Upper lobe of left lung (tissue), 6 donors: ENCODE data around the gene ZNF367. TPM values are rescaled to one million over a fixed set of nuclear protein-coding genes. Genes with fewer than 3 reads are reported as not detected.

Experiments
- ATAC-seq, 2 donors: fragments of 200-7000 bp; cut with Tn5 transposase; one replicate each; pipeline ENCODE4 v1.9.1; 2022; ENCODE audit warnings: mild to moderate bottlenecking in 2 of 2, moderate library complexity in 2 of 2; ENCODE audit not compliant: low FRiP score in 2 of 2
- DNase-seq, 2 donors: peaks; one replicate each; pipeline ENCODE4 v3.0.0-alpha.2; 2019 to 2020
- H3K27ac ChIP-seq, 4 donors: fragments of 200-600 bp; sonication (generic); one replicate each; pipeline ENCODE4 v1.5.1; 2016 to 2019
- H3K27me3 ChIP-seq, 4 donors: fragments of 200-600 bp; sonication (generic); one replicate each; pipeline ENCODE4 v1.5.1; 2017 to 2019
- H3K36me3 ChIP-seq, 4 donors: fragments of 200-600 bp; sonication (generic); one replicate each; pipeline ENCODE4 v1.5.1; 2016 to 2019
- H3K4me1 ChIP-seq, 4 donors: fragments of 200-600 bp; sonication (generic); one replicate each; pipeline ENCODE4 v1.5.1; 2018 to 2019
- H3K4me3 ChIP-seq, 4 donors: fragments of 200-600 bp; sonication (generic); one replicate each; pipeline ENCODE4 v1.5.1; 2017 to 2019; ENCODE audit warnings: mild to moderate bottlenecking in 2 of 4, moderate library complexity in 1 of 4
- H3K9me3 ChIP-seq, 4 donors: fragments of 200-600 bp; sonication (generic); one replicate each; pipeline ENCODE4 v1.5.1; 2018 to 2019
- EP300 ChIP-seq, 4 donors: sonication (generic); formaldehyde crosslinking; IDR thresholded peaks; one replicate each; pipeline ENCODE4 v1.5.1; 2017; ENCODE audit warnings: antibody characterized with exemption in 4 of 4, control low read depth in 2 of 4
- POLR2A ChIP-seq, 4 donors: fragments of 450-650 bp; IDR thresholded peaks; one replicate each; pipeline ENCODE4 v1.5.1; 2016 to 2017; ENCODE audit warnings: antibody characterized with exemption in 4 of 4, mild to moderate bottlenecking in 2 of 4
- POLR2AphosphoS5 ChIP-seq, 2 donors: sonication (generic); formaldehyde crosslinking; IDR thresholded peaks; one replicate each; pipeline ENCODE4 v1.5.1; 2017; ENCODE audit warnings: antibody characterized with exemption in 2 of 2
- WGBS, 2 donors: methylation state at CpG; one replicate each; pipeline ENCODE4 v1.1.5; 2017 to 2018; 5-methylcytosine and 5-hydroxymethylcytosine counted together
- total RNA-seq, 6 donors: library from RNA; depleted of rRNA in 4 of 6; stranded (reverse); fragments of >200 nt in 4 of 6; gene quantifications; one replicate each; pipeline versions ENCODE4 v1.1.0 to v1.2.1, GENCODE V29; 2016 to 2021
- TF ChIP-seq, protein P1 (sequence below), 6 experiments: fragments of 450-650 bp in 4 of 6; fragments of 200-600 bp in 2 of 6; sonication (generic) in 2 of 6; IDR thresholded peaks; one replicate each; pipeline ENCODE4 v1.5.1; 2016 to 2019; ENCODE audit warnings: antibody characterized with exemption in 6 of 6
- donor health status: DM: no; HTN: no; CAD: no; lungs with moderate emphysema.
- donor health status: DM: no; HTN: yes; CAD: no; lungs with severe emphysema.

ZNF367 gene
- total RNA-seq, 6 donors from 2014 or later, result 0.59 to 2.6 (median 1.4) TPM

GRCh38 chr9:96344458-96345180 lies 73.6 kb downstream of the ZNF367 start:
- Histone ChIP-seq H3K36me3 (peaks cover 0 to 26% (median 7%) of the 10 kb centered on the region in 4 donors), H3K9me3 (no peaks in the 10 kb centered on the region), H3K27ac (peak overlapping the region; percentile 9 to 63 (median 39)), H3K4me3 (no peak overlapping the region), H3K4me1 (peaks cover 4 to 9% (median 7%) of the 10 kb centered on the region in 4 donors), H3K27me3 (no peaks in the 10 kb centered on the region)
- no peak for TF ChIP-seq POLR2A (IDR thresholded peaks at IDR 0.05)
- TF ChIP-seq POLR2AphosphoS5 (IDR thresholded peaks at IDR 0.05), result no peak
- TF ChIP-seq EP300 (IDR thresholded peaks at IDR 0.05), result no peak
- TF ChIP-seq, protein P1, sequence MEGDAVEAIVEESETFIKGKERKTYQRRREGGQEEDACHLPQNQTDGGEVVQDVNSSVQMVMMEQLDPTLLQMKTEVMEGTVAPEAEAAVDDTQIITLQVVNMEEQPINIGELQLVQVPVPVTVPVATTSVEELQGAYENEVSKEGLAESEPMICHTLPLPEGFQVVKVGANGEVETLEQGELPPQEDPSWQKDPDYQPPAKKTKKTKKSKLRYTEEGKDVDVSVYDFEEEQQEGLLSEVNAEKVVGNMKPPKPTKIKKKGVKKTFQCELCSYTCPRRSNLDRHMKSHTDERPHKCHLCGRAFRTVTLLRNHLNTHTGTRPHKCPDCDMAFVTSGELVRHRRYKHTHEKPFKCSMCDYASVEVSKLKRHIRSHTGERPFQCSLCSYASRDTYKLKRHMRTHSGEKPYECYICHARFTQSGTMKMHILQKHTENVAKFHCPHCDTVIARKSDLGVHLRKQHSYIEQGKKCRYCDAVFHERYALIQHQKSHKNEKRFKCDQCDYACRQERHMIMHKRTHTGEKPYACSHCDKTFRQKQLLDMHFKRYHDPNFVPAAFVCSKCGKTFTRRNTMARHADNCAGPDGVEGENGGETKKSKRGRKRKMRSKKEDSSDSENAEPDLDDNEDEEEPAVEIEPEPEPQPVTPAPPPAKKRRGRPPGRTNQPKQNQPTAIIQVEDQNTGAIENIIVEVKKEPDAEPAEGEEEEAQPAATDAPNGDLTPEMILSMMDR (IDR thresholded peaks at IDR 0.05), result no peak
- DNase-seq, result peak in 1 of 2 donors; percentile 31
- peak; percentile 57 to 82 for ATAC-seq
- whole genome bisulfite sequencing, 2 donors, result 47 to 53% methylated on average over 6 of the region's 6 CpGs

- Histone ChIP-seq H3K27me3 (no peaks in the 10 kb centered on the region), H3K9me3 (no peaks in the 10 kb centered on the region), H3K4me3 (no peak overlapping the region), H3K4me1 (peaks cover 4 to 9% (median 7%) of the 10 kb centered on the region in 4 donors), H3K27ac (peak overlapping the region in 2 of 4 donors; percentile 18 to 20), H3K36me3 (peaks cover 0 to 24% (median 6%) of the 10 kb centered on the region in 4 donors)
- 73 to 77% methylated on average over 5 of the region's 5 CpGs for WGBS, 2 donors
- TF ChIP-seq EP300 (IDR thresholded peaks at IDR 0.05), result no peak
- TF ChIP-seq POLR2AphosphoS5 (IDR thresholded peaks at IDR 0.05), result no peak
- TF ChIP-seq, protein P1 (IDR thresholded peaks at IDR 0.05), result no peak
- TF ChIP-seq POLR2A (IDR thresholded peaks at IDR 0.05), result no peak
- no peak for ATAC-seq
- DNase-seq, result no peak
Measured at GRCh38 chr9:96343515-96344360, 74.4 kb downstream of the ZNF367 start.

DNA sequence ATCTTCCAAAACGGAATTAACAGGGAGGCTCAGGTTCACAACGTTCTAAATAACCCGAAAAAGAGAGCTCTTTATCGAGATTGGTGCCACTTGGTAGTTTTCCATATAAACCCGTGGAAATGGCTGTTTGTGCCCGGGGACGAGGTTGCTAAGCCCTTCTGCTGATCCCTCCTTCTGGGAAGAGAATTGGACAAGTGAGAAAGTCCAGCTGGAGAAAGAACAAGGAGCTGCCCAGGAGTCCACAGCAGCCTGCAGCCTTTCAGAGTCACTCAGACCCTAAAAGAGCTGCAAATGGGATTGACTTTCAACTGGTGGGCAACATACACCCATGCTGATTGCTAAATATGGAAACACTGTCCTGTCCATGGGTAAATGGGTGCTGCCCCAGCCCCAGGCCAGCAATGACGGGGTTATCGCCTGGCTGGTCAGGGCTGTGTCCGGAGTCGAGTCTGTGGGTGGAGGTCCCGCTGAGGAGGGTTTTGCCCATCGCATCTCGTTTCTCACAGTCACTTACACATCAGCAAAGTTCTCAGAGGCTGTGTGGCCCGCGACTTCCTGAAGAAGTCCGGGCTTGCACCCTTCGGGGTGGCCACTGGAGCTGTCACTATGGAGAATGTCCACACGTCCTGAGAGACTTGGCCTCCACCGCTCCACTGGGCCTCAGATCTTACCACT lies 75.5 kb downstream of the ZNF367 start:
- 82 to 86% methylated on average over 15 to 20 of the region's 20 CpGs for WGBS, 2 donors
- peak overlapping the region; percentile 12 to 54 (median 20) for H3K27ac ChIP-seq
- no peaks in the 10 kb centered on the region for H3K27me3 ChIP-seq
- no peak for TF ChIP-seq EP300 (IDR thresholded peaks at IDR 0.05)
- TF ChIP-seq, protein P1 (IDR thresholded peaks at IDR 0.05), result no peak
- TF ChIP-seq POLR2AphosphoS5 (IDR thresholded peaks at IDR 0.05), result no peak
- no peak for TF ChIP-seq POLR2A (IDR thresholded peaks at IDR 0.05)
- no peak overlapping the region for H3K4me3 ChIP-seq
- DNase-seq, result peak in 1 of 2 donors; percentile 27
- peak in 1 of 2 donors; percentile 30 for ATAC-seq
- peaks cover 0 to 15% (median 3%) of the 10 kb centered on the region in 4 donors for H3K36me3 ChIP-seq
- no peaks in the 10 kb centered on the region for H3K9me3 ChIP-seq
- peaks cover 4 to 9% (median 7%) of the 10 kb centered on the region in 4 donors for H3K4me1 ChIP-seq

DNA sequence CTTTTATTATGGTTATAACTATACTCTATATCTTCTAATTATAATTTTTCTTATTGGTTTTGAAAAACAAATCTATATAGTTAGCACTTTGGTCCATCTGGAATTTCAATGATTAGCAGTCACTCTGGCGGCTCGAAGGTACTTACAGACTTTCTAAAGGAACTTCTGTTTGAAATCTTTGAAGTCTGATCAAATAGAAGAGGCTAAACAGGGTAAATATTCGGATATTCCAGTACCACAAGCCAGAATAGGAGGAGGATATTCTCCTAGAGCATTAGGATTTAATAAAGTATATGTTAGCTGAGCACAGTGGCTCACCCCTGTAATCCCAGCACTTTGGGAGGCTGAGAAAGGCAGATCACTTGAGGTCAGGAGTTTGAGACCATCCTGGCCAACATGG lies 77.5 kb downstream of the ZNF367 start:
- H3K4me3 ChIP-seq, result no peak overlapping the region
- TF ChIP-seq EP300 (IDR thresholded peaks at IDR 0.05), result no peak
- no peak for TF ChIP-seq POLR2A (IDR thresholded peaks at IDR 0.05)
- TF ChIP-seq, protein P1 (IDR thresholded peaks at IDR 0.05), result no peak
- no peak for TF ChIP-seq POLR2AphosphoS5 (IDR thresholded peaks at IDR 0.05)
- no peak for ATAC-seq
- no peak for DNase-seq
- no peaks in the 10 kb centered on the region for H3K9me3 ChIP-seq
- 91 to 93% methylated on average over 3 of the region's 3 CpGs for WGBS, 2 donors
- no peak overlapping the region for H3K27ac ChIP-seq
- no peaks in the 10 kb centered on the region for H3K27me3 ChIP-seq
- H3K36me3 ChIP-seq, result peaks cover 0 to 11% (median 3%) of the 10 kb centered on the region in 4 donors
- H3K4me1 ChIP-seq, result peaks cover 4 to 9% (median 7%) of the 10 kb centered on the region in 4 donors
